ENCODE measurements around the gene RASSF5.

The RASSF5 gene

DNA sequence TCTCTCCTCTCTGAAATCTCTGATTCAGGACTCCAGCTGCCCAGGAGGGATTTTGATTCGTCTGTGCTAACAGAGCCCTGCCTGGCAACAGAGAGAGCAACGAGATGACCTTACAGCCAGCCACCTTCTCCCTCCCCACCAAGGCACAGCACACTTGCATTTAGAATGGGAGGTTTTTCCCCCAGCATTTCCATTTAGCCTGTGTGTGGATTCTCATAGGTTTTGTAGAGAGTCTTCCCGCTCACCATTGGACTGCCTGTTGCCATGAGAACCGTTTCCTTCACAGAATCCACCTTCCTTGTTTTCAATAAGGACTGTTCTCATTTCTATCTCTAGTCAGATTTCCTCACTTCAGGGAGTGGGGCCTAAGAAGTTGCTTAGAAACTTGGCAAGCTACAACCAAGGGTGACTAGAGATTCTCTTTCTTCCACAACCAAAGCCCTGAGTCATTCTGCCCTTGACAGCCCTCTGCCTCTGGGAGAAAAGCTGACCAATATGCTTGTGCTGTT, 42.8 kb upstream of the RASSF5 start:
- H3K4me3 ChIP-seq (ENCODE audit: low read length) = no peak overlapping the region
- TF ChIP-seq, protein P1, sequence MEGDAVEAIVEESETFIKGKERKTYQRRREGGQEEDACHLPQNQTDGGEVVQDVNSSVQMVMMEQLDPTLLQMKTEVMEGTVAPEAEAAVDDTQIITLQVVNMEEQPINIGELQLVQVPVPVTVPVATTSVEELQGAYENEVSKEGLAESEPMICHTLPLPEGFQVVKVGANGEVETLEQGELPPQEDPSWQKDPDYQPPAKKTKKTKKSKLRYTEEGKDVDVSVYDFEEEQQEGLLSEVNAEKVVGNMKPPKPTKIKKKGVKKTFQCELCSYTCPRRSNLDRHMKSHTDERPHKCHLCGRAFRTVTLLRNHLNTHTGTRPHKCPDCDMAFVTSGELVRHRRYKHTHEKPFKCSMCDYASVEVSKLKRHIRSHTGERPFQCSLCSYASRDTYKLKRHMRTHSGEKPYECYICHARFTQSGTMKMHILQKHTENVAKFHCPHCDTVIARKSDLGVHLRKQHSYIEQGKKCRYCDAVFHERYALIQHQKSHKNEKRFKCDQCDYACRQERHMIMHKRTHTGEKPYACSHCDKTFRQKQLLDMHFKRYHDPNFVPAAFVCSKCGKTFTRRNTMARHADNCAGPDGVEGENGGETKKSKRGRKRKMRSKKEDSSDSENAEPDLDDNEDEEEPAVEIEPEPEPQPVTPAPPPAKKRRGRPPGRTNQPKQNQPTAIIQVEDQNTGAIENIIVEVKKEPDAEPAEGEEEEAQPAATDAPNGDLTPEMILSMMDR (IDR thresholded peaks at IDR 0.05; ENCODE audit: insufficient read depth, low read depth, low read length, missing control alignments) = no peak
- DNase-seq (ENCODE audit: low read depth) = peak; percentile 77

DNA sequence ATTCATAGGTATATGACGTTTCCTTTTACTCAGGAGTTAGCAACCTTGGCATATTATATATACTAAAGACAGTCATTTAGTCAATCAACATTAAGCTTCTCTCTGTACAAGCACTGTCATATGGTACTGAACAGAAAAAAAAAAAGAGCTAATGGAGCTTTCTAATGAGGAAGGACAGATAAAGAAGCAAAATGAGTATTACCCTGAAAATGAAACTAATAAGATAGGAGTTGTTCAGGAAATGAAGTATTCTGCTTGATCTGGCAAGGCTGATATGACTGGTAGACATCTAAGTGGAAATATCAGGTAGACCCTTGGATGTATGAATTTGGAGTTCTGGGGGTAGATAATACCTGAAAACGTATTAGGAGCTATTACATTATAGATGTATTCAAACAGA, 41.4 kb upstream of the RASSF5 start:
- no peak overlapping the region for H3K4me3 ChIP-seq (ENCODE audit: low read length)
- no peak for DNase-seq (ENCODE audit: low read depth)

DNA sequence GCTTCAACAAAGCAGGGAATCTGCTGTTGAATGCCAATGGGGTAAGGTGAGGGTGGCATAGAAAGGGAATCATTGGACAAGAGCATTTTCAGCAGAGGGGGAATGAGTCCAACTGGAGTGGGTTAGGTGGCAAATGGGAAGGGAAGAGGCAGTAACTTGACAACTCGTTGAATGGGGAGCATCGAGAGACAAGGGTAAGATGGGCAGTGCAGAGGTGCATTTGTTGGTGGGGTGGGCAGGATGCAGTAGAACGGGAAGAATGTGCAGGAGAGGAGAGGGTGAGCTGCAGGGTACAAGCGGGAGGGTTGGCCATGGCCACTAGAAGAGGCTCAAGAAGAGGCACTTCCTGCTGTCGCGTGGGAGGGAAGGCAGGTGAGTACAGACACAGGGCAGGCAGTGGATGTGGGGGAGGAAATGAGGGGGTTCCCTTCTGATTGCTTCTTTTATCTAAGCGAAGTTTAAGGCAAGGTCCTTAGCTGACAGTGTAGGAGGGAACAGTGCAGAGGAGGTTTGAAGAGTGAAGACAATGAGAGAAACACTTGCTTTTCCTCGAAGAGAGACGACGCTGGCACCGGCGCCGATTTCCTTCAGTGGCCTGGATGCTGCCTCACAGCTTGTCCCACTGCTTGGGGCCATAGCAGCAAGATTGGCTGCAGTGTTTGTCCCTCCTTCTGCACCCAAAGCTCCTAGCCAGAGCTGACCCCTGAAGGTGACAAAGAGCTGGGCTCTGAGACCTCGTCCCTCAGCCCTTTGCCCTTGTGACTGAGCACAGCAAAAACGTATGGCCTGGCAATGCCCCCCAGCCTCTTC, 40.3 kb upstream of the RASSF5 start:
- no peak overlapping the region for H3K4me3 ChIP-seq (ENCODE audit: low read length)
- TF ChIP-seq, protein P1 (IDR thresholded peaks at IDR 0.05; ENCODE audit: insufficient read depth, low read depth, low read length, missing control alignments) = no peak
- no peak for DNase-seq (ENCODE audit: low read depth)

More for the DNA sequence above, 41.4 kb upstream of the RASSF5 start:
- TF ChIP-seq, protein P1 (IDR thresholded peaks at IDR 0.05; ENCODE audit: insufficient read depth, low read depth, low read length, missing control alignments) = no peak

DNA sequence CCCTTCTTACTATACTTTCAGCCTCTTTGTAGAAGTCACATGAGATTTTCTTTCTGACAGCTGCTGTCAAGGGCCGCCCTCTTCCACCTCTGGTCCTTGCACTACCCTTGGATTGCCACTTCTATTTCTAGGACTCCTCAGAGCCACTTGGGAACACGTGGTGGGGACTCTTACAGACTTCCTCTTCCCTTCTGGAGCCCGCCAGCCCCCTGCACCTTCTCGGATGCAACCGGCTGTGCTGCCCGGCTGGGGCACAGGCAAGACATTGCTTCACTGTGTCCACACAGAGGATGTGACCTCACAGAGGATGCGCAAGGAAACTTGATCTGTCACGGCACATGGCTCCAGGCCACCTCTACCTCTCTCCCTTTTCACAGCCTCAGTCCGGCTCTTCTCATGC, 39.4 kb upstream of the RASSF5 start:
- TF ChIP-seq, protein P1 (IDR thresholded peaks at IDR 0.05; ENCODE audit: insufficient read depth, low read depth, low read length, missing control alignments) = no peak
- no peak for DNase-seq (ENCODE audit: low read depth)

DNA sequence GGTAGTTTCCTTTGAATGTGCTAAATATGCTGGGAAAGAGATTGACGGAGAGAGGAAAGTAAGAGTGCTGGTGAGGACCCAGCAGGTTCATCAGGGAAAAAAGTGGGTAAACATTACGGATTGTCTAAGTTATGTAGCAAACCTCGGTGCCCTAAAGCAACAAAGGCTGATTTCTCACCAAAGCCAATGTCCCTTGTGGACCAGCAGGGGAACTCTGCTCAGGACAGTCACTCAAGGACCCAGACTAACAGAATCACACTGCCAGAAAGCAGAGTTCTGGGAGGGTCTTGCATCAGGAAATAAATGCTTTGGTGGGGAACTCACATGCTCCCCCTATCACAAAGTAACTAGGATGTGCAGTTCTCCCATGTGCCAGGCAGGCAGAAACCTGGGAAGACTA, 38.8 kb upstream of the RASSF5 start:
- TF ChIP-seq, protein P1 (IDR thresholded peaks at IDR 0.05; ENCODE audit: insufficient read depth, low read depth, low read length, missing control alignments) = no peak
- no peak for DNase-seq (ENCODE audit: low read depth)
- no peak overlapping the region for H3K4me3 ChIP-seq (ENCODE audit: low read length)

More for the DNA sequence above, 39.4 kb upstream of the RASSF5 start:
- no peak overlapping the region for H3K4me3 ChIP-seq (ENCODE audit: low read length)

DNA sequence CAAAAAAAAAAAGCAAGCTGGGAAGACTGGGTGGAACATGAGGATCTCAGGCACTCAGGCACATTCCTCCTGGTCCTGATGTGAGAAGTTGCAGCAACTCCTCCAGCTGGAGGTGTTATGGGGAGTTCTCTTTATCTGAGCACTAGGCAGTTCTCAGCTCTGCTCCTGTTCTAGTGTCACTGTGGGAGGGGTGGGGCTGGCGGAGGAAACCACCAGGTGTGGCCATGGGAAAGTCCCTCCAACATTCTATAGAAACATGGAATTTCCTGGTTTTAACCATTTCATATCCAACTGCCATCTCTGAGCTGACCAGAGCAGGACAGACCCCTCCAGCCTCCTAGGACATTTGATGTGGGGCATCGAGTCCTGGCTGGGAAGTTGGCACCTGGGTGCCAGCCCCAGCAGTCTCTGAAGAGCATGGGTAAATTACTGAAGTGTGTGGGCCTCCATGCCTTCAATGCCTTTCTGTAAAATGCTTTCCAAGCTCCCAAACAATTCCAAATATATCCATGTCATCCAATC, 37.9 kb upstream of the RASSF5 start:
- peak overlapping the region; percentile 79 for H3K4me3 ChIP-seq (ENCODE audit: low read length)
- TF ChIP-seq, protein P1 (IDR thresholded peaks at IDR 0.05; ENCODE audit: insufficient read depth, low read depth, low read length, missing control alignments) = no peak
- DNase-seq (ENCODE audit: low read depth) = peak; percentile 68

All from epithelial cell of esophagus (primary cell).